Astrocyte (in vitro differentiated cells and primary cell): Measurements from ENCODE around the gene SOX18. TPM values are rescaled to one million over a fixed set of nuclear protein-coding genes. Genes with fewer than 3 reads are reported as not detected.

Source experiments
- microRNA-seq: library from miRNA; unstranded; fragments of <30 nt; microRNA quantifications from one replicate; pipeline ENCODE4 v1.2.0, GENCODE V29; 2020
- total RNA-seq: library from RNA; stranded (reverse); gene quantifications from 2 replicates; pipeline ENCODE4 v1.2.1, GENCODE V29; 2021

The SOX18 gene
- total RNA-seq, 1 donor from 2014 or later: 0.52 TPM

Small RNA genes within 50 kb of the gene (microRNA-seq; reads per million reads assigned to microRNA genes)
- 2.2 reads per million for gene MIR6813

Other genes with a start within 250 kb of the SOX18 start
- gene ZBTB46, start 218.4 kb downstream of the SOX18 start, total RNA-seq: 12.9 and 13.9 TPM in 2 replicates
- not detected in 2 replicates for gene ABHD16B, start 188.1 kb downstream of the SOX18 start, total RNA-seq
- 145 TPM in 2 replicates for gene TPD52L2, start 184.4 kb downstream of the SOX18 start, total RNA-seq
- gene DNAJC5, start 154.5 kb downstream of the SOX18 start, total RNA-seq: 64.6 and 65.6 TPM in 2 replicates
- 33.0 and 33.4 TPM in 2 replicates for gene UCKL1, start 93.2 kb downstream of the SOX18 start, total RNA-seq
- gene ZNF512B, start 79.7 kb downstream of the SOX18 start, total RNA-seq: 27.5 and 27.7 TPM in 2 replicates
- 2.7 and 4.3 TPM in 2 replicates for gene SAMD10, start 70.0 kb downstream of the SOX18 start, total RNA-seq
- 52.3 and 52.6 TPM in 2 replicates for gene PRPF6, start 68.5 kb downstream of the SOX18 start, total RNA-seq
- gene C20orf204, start 13.5 kb downstream of the SOX18 start, total RNA-seq: 0.75 and 0.99 TPM in 2 replicates
- 52.4 and 53.1 TPM in 2 replicates for gene TCEA2, start 13.6 kb upstream of the SOX18 start, total RNA-seq
- 15.7 and 18.3 TPM in 2 replicates for gene RGS19, start 29.9 kb upstream of the SOX18 start, total RNA-seq
- 2.8 and 3.6 TPM in 2 replicates for gene OPRL1, start 30.4 kb upstream of the SOX18 start, total RNA-seq
- 0.34 TPM in 1 of 2 replicates, not detected in the other for gene LKAAEAR1, start 34.8 kb upstream of the SOX18 start, total RNA-seq
- not detected in 2 replicates for gene NPBWR2, start 57.9 kb upstream of the SOX18 start, total RNA-seq
- gene MYT1, start 114.8 kb upstream of the SOX18 start, total RNA-seq: 0.17 TPM in 1 of 2 replicates, not detected in the other
- 37.8 and 40.0 TPM in 2 replicates for gene PCMTD2, start 206.1 kb upstream of the SOX18 start, total RNA-seq